HG03442 (cell line): ENCODE results near the gene TM7SF2.
A peak's percentile ranks its signal among the peaks of the same experiment; 100 is the strongest.
"Not testable (repeated sequence)": the region's sequence is repeated elsewhere in the genome, so short reads cannot be mapped to it uniquely, and the experiment has no call there.

Experiments used
- ATAC-seq: cut with Tn5 transposase; IDR thresholded peaks from one replicate; pipeline ENCODE4 v1.9.1; 2021; ENCODE audit warnings: mild to moderate bottlenecking, moderate library complexity; ENCODE audit not compliant: unreplicated experiment

The TM7SF2 gene

DNA sequence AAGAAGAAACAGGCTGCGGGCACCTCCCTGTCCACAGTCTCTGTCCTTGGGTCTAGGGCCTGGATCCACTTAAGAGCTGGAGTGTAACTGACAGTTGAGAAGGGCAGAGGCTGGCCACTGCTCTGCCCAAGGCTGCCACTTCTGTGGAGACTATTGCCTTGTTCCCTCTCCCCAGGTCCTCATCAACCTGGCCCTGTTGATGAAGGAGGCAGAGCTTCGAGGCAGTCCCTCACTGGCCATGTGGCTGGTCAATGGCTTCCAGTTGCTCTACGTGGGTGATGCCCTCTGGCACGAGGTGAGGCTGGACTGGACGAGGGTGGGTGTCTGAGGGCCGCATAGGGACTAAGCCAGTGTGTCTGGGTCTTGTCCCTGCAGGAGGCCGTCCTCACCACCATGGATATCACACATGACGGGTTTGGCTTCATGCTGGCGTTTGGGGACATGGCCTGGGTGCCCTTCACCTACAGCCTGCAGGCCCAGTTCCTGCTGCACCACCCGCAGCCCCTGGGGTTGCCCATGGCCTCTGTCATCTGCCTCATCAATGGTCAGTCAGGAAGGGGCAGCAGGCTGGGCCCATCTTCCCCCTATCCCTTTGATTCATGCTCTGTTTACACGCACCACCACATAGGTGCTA lies 3.0 kb downstream of the TM7SF2 start:
- ATAC-seq: no peak

DNA sequence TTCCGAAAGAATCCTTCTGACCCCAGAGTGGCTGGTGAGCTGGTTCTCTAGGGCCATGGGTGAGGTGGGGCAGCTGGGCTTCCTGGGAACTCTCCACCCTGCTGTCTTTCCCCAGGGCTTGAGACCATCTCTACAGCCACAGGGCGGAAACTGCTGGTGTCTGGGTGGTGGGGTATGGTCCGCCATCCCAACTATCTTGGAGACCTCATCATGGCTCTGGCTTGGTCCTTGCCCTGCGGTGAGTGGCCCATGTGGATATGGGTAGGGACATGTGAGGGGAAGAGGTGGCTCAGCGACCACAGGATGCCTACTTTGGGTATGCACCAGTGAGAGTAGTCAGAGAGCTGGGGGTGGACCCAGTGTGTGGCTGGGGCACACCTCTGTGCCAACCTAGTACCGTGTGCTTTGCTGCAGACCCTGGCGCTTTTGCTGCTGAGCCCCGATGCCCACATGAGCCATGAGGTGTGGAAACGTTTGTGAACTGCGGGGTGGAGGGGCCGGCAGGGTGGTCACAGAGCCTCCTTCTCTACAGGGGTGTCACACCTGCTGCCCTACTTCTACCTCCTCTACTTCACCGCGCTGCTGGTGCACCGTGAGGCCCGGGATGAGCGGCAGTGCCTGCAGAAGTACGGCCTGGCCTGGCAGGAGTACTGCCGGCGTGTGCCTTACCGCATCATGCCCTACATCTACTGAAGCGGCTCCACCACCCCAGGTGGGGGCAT lies 3.9 kb downstream of the TM7SF2 start:
- no peak for ATAC-seq

GRCh38 chr11:65116370-65117205 lies 4.9 kb downstream of the TM7SF2 start:
- ATAC-seq: no peak

DNA sequence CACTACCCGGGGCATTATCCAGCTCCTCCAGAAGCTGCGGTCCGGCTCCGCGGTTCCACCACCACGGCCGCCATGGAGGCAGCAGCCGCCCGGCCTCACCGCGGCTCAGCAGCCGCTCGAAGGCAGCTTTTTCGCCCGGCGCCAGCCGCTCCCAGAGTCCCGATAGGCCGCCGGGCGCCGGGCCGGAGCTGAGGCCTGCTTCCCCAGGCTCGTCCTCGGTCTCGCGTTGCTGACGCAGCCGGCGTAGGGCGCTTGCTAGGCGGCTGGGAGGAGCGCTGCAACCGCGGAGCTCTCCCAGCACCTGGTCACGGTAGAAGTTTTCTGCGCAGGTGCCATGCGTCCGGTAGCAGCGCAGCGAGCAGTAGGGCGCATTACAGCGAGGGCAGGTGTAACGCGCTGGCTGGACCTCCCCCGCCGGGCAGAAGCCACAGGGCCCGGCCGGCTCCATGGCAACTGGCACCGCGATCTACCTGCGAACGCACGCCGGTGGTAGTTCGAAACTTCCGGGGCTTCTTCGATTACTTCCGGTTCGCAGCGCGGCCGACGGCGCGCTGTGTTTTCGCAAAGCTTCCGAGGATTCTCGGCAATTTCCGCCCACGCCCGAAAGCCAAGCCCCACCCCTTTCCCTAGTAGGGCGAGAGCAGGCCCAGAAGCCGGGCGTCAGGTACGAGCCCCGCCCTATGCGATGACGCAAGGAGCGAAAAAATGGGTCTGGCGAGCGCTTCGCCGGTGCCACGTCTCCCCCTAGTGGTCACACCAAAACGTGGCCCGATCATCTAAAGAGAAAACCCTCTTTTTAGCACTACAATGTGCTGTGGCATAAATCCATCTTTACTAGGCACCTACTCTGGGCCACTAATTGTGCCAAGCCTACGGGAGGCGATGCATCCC lies 5.8 kb downstream of the TM7SF2 start, which contains the start of gene ZNHIT2:
TSS of gene ZNHIT2 (minus strand) at position 496 of the 891 bp plus-strand sequence. CDS start at position 448, 48 bp downstream.
- ATAC-seq: peak; percentile 53

DNA sequence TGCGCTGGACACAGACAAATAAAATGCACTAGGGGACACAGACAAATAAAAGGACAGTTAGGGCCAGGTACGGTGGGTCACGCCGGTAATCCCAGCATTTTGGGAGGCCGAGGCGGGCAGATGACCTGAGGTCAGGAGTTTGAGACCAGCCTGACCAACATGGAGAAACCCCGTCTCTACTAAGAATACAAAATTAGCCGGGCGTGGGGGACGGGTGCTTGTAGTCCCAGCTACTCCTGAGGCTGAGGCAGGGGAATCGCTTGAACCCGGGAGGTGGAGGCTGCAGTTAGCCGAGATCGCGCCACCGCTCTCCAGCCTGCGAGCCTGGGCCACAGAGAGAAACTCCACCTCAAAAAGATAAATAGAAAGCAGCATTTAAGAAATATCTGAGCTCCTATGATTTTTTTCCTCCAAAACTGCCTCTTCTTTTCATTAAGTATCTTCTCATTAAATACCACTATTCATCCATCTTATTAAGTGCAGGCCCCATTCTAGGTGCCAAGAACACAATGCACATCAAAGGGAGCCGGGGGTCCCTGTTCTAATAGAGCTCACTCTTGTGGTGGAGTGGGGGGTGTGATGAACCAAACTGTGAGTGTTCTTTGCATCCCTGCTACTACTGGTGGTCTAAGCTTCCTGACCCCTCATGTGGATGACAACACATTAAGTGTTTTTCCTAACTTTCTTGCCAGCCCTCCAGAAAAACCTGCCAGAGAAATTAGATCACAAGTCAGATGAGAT lies 6.6 kb downstream of the TM7SF2 start:
- no peak for ATAC-seq

GRCh38 chr11:65118891-65119669 lies 7.4 kb downstream of the TM7SF2 start:
- not testable (repeated sequence) for ATAC-seq

- ATAC-seq: no peak
These were observed 8.0 kb downstream of the TM7SF2 start for GRCh38 chr11:65119670-65119995.

- no peak for ATAC-seq
These were observed 9.2 kb downstream of the TM7SF2 start for GRCh38 chr11:65120831-65121230.

DNA sequence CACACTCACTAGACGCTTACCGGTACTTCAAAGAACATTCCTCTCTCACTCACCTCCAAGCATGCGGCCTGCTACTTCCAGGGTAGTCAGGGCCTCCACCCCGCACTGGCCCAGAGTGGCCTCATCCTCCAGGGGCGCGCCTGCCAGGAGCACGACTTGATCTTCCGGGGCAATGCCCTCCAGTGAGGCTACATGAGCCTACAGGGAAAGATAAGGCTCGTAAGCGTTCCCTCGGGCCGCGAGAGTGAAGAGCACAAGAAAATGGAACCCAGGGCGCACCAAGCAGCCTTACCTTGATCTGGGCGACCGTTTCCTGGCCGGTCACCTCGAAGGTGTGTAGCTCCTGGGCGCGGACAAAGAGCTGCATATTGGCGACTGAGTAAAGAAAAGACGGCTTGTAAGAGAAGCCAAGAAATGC lies 9.8 kb downstream of the TM7SF2 start:
- ATAC-seq: no peak

GRCh38 chr11:65121865-65122696 lies 10.4 kb downstream of the TM7SF2 start, which contains the start of the genes FAU and MRPL49:
Gene FAU (minus strand): TSS chr11:65122134. CDS start chr11:65121813, 321 bp downstream.
Gene MRPL49 (plus strand): TSS chr11:65122321. CDS start chr11:65122347, 26 bp downstream.
- peak; percentile 70 for ATAC-seq

DNA sequence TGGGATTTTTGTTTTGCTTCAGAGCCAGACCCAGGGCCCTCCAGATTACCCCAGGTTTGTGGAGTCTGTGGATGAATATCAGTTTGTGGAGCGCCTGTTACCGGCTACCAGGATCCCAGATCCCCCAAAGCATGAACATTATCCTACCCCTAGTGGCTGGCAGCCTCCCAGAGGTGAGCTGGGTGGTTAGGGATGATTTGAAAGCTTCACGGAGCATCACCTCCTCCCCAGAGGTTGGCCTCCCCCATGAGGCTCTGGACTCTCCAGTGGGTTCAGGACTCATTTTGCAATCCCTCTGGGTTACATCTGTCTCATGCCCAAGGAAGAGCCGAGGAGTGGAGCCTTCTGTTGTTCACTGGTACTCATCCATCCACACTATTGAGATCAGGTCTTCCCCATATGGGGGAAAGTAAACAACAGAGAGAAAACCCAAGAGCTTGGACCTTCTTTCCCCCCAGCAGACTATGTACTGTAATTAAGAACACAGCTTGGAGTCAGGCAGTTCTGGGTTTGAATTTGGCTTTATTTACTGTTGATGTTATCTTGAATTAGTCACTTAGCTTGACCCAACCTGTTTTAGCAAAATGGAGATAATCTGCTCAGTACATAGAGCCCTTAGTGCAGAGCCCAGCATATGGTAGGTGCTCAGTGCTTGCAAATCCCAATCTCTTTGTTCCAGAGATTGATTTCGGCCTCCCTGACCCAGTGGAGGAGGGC lies 13.0 kb downstream of the TM7SF2 start:
- ATAC-seq: no peak

DNA sequence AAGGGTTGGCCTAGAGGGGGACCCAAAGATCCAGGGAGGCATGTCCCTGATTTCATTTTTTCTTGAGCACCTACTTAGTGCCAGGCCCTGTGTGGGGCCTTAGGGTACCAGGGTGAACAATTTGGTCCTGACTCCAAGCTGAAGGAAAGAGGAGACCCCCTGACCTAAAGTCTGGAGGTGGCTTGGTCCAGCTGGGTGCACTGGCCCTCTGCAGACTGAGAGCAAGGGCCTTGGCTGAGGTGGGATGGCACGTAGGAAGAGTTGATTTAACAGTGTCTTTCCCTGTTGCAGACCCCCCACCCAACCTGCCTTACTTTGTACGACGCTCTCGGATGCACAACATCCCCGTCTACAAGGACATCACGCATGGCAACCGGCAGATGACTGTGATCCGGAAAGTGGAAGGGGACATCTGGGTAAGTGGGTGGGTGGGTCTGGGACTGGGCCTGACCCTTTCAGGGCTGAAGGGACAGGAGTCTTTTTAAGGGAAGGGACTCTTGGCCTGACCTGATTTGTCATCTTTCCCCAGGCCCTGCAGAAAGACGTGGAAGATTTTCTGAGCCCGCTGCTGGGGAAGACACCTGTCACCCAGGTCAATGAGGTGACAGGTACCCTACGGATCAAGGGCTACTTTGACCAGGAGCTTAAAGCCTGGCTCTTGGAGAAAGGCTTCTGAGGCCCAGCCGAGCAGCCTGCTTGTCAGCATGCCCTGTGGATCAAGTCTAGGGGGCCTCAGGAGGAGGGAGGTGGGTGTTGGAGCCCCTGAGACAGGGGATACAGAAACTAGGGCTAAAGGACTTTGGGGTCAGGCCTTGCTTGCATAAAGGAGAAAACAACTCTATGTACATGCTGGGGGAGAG lies 13.8 kb downstream of the TM7SF2 start:
- no peak for ATAC-seq

GRCh38 chr11:65126624-65127274 lies 15.1 kb downstream of the TM7SF2 start:
- no peak for ATAC-seq

GRCh38 chr11:65127473-65128181 lies 16.0 kb downstream of the TM7SF2 start:
- ATAC-seq: no peak
